Skeletal muscle tissue (tissue), 4 donors: ENCODE measurements around the gene NRP1. TPM values are rescaled to one million over a fixed set of nuclear protein-coding genes. Genes with fewer than 3 reads are reported as not detected.
A peak's percentile ranks its signal among the peaks of the same experiment; 100 is the strongest.

Experiments used
- H3K27ac ChIP-seq: one replicate; pipeline ENCODE4 v1.7.0; 2013; ENCODE audit warnings: mild to moderate bottlenecking, low read depth, low read length, inconsistent platforms
- H3K27me3 ChIP-seq, 3 donors: one replicate each; pipeline ENCODE4 v1.7.0; 2013; ENCODE audit warnings: low read length in 3 of 3; ENCODE audit not compliant: control insufficient read depth in 3 of 3, insufficient read depth in 3 of 3
- H3K36me3 ChIP-seq, 3 donors: one replicate each; pipeline ENCODE4 v1.7.0; 2013; ENCODE audit warnings: low read length in 3 of 3; ENCODE audit not compliant: control insufficient read depth in 3 of 3, insufficient read depth in 3 of 3
- H3K4me1 ChIP-seq, 3 donors: one replicate each; pipeline ENCODE4 v1.7.0; 2013; ENCODE audit warnings: low read length in 3 of 3, mild to moderate bottlenecking in 3 of 3; ENCODE audit not compliant: control insufficient read depth in 3 of 3, insufficient read depth in 3 of 3
- H3K4me3 ChIP-seq, 3 donors: one replicate each; pipeline ENCODE4 v1.7.0; 2013; ENCODE audit warnings: low read length in 3 of 3
- H3K9ac ChIP-seq, 3 donors: one replicate each; pipeline ENCODE4 v1.7.0; 2013; ENCODE audit warnings: low read length in 3 of 3, mild to moderate bottlenecking in 3 of 3, moderate library complexity in 2 of 3, low read depth in 1 of 3
- H3K9me3 ChIP-seq, 3 donors: one replicate each; pipeline ENCODE4 v1.7.0; 2013; ENCODE audit warnings: low read length in 3 of 3; ENCODE audit not compliant: control insufficient read depth in 3 of 3
- total RNA-seq: library from RNA; depleted of rRNA; stranded (reverse); fragments of >200 nt; gene quantifications from one replicate; pipeline ENCODE4 v1.2.3, GENCODE V29; 2014
- donor health status: Osteomylitis.

The NRP1 gene
- total RNA-seq, 1 donor from 2014 or later, result 120 TPM

- H3K9me3 ChIP-seq, result no peaks in the 10 kb centered on the region
- no peaks in the 10 kb centered on the region for H3K4me1 ChIP-seq
- H3K36me3 ChIP-seq, result no peaks in the 10 kb centered on the region
- H3K27me3 ChIP-seq, result no peaks in the 10 kb centered on the region
- H3K4me3 ChIP-seq, result no peak overlapping the region
- no peak overlapping the region for H3K27ac ChIP-seq
- H3K9ac ChIP-seq, result no peak overlapping the region
These were observed 18.1 kb upstream of the NRP1 start for GRCh38 chr10:33352615-33353014.

- H3K9ac ChIP-seq, result no peak overlapping the region
- H3K36me3 ChIP-seq, result no peaks in the 10 kb centered on the region
- H3K9me3 ChIP-seq, result no peaks in the 10 kb centered on the region
- H3K4me1 ChIP-seq, result no peaks in the 10 kb centered on the region
- H3K27me3 ChIP-seq, result no peaks in the 10 kb centered on the region
- no peak overlapping the region for H3K4me3 ChIP-seq
- H3K27ac ChIP-seq, result no peak overlapping the region
These were observed 17.7 kb upstream of the NRP1 start for GRCh38 chr10:33352175-33352574.

GRCh38 chr10:33350041-33350440 lies 15.6 kb upstream of the NRP1 start:
- Histone ChIP-seq H3K9me3 (no peaks in the 10 kb centered on the region), H3K36me3 (no peaks in the 10 kb centered on the region), H3K9ac (no peak overlapping the region), H3K4me3 (no peak overlapping the region), H3K27me3 (no peaks in the 10 kb centered on the region), H3K4me1 (no peaks in the 10 kb centered on the region), H3K27ac (no peak overlapping the region)

GRCh38 chr10:33349268-33349667 lies 14.8 kb upstream of the NRP1 start:
- H3K9ac ChIP-seq, result no peak overlapping the region
- H3K4me1 ChIP-seq, result no peaks in the 10 kb centered on the region
- no peaks in the 10 kb centered on the region for H3K27me3 ChIP-seq
- H3K27ac ChIP-seq, result no peak overlapping the region
- H3K9me3 ChIP-seq, result no peaks in the 10 kb centered on the region
- H3K4me3 ChIP-seq, result no peak overlapping the region
- H3K36me3 ChIP-seq, result no peaks in the 10 kb centered on the region

- H3K4me1 ChIP-seq, result peaks cover 0 to 2% (median 0%) of the 10 kb centered on the region in 3 donors
- H3K9ac ChIP-seq, result no peak overlapping the region
- H3K4me3 ChIP-seq, result no peak overlapping the region
- no peaks in the 10 kb centered on the region for H3K9me3 ChIP-seq
- H3K27ac ChIP-seq, result no peak overlapping the region
- no peaks in the 10 kb centered on the region for H3K27me3 ChIP-seq
- H3K36me3 ChIP-seq, result no peaks in the 10 kb centered on the region
These were observed 12.7 kb upstream of the NRP1 start for GRCh38 chr10:33347211-33347610.

- H3K36me3 ChIP-seq, result no peaks in the 10 kb centered on the region
- H3K9me3 ChIP-seq, result no peaks in the 10 kb centered on the region
- H3K27me3 ChIP-seq, result no peaks in the 10 kb centered on the region
- H3K9ac ChIP-seq, result no peak overlapping the region
- H3K4me1 ChIP-seq, result peaks cover 0 to 2% (median 0%) of the 10 kb centered on the region in 3 donors
- H3K4me3 ChIP-seq, result no peak overlapping the region
- no peak overlapping the region for H3K27ac ChIP-seq
These were observed 10.8 kb upstream of the NRP1 start for GRCh38 chr10:33345236-33345635.

GRCh38 chr10:33344676-33345075 lies 10.2 kb upstream of the NRP1 start:
- no peaks in the 10 kb centered on the region for H3K36me3 ChIP-seq
- H3K4me1 ChIP-seq, result peaks cover 0 to 2% (median 0%) of the 10 kb centered on the region in 3 donors
- no peak overlapping the region for H3K27ac ChIP-seq
- H3K4me3 ChIP-seq, result no peak overlapping the region
- no peak overlapping the region for H3K9ac ChIP-seq
- H3K9me3 ChIP-seq, result no peaks in the 10 kb centered on the region
- H3K27me3 ChIP-seq, result no peaks in the 10 kb centered on the region

GRCh38 chr10:33341637-33342036 lies 7.2 kb upstream of the NRP1 start:
- no peaks in the 10 kb centered on the region for H3K9me3 ChIP-seq
- H3K27me3 ChIP-seq, result no peaks in the 10 kb centered on the region
- H3K4me1 ChIP-seq, result peaks cover 8 to 10% (median 10%) of the 10 kb centered on the region in 3 donors
- no peak overlapping the region for H3K9ac ChIP-seq
- H3K27ac ChIP-seq, result no peak overlapping the region
- no peak overlapping the region for H3K4me3 ChIP-seq
- no peaks in the 10 kb centered on the region for H3K36me3 ChIP-seq

GRCh38 chr10:33337326-33337957 lies 3.0 kb upstream of the NRP1 start:
- Histone ChIP-seq H3K27ac (peak overlapping the region; percentile 79), H3K27me3 (no peaks in the 10 kb centered on the region), H3K36me3 (no peaks in the 10 kb centered on the region), H3K4me3 (peak overlapping the region; percentile 69 to 87 (median 80)), H3K9me3 (no peaks in the 10 kb centered on the region), H3K4me1 (peaks cover 10 to 19% (median 15%) of the 10 kb centered on the region in 3 donors), H3K9ac (peak overlapping the region; percentile 71 to 95 (median 89))

GRCh38 chr10:33336582-33337325 lies 2.3 kb upstream of the NRP1 start:
- H3K4me1 ChIP-seq, result peaks cover 9 to 19% (median 18%) of the 10 kb centered on the region in 3 donors
- peak overlapping the region; percentile 71 to 95 (median 89) for H3K9ac ChIP-seq
- H3K4me3 ChIP-seq, result peak overlapping the region; percentile 80 to 97 (median 87)
- H3K36me3 ChIP-seq, result no peaks in the 10 kb centered on the region
- H3K27ac ChIP-seq, result peak overlapping the region; percentile 79
- H3K9me3 ChIP-seq, result no peaks in the 10 kb centered on the region
- no peaks in the 10 kb centered on the region for H3K27me3 ChIP-seq
